HG02623 (cell line): Measurements from ENCODE around the gene LRRC8D.

ENCODE experiments used
- ATAC-seq: cut with Tn5 transposase; IDR thresholded peaks from one replicate; pipeline ENCODE4 v1.9.1; 2021; ENCODE audit warnings: moderate library complexity; ENCODE audit not compliant: unreplicated experiment

The LRRC8D gene

GRCh38 chr1:89953131-89953626 lies 132.3 kb downstream of the LRRC8D start:
- ATAC-seq = peak; percentile 55

GRCh38 chr1:89953929-89954328 lies 133.1 kb downstream of the LRRC8D start:
- ATAC-seq = no peak

- ATAC-seq = no peak
Observed at GRCh38 chr1:89954401-89954800, 133.6 kb downstream of the LRRC8D start.

GRCh38 chr1:89955311-89956205 lies 134.7 kb downstream of the LRRC8D start:
- ATAC-seq = no peak

- no peak for ATAC-seq
Observed at GRCh38 chr1:89957107-89957506, 136.3 kb downstream of the LRRC8D start.

GRCh38 chr1:89958851-89959654 lies 138.2 kb downstream of the LRRC8D start:
- no peak for ATAC-seq

- ATAC-seq = no peak
Observed at GRCh38 chr1:89959719-89960118, 138.9 kb downstream of the LRRC8D start.

GRCh38 chr1:89962024-89962741 lies 141.4 kb downstream of the LRRC8D start:
- no peak for ATAC-seq

- ATAC-seq = no peak
Observed at GRCh38 chr1:89962742-89963075, 141.9 kb downstream of the LRRC8D start.

- no peak for ATAC-seq
Observed at GRCh38 chr1:89965193-89965768, 144.4 kb downstream of the LRRC8D start.

GRCh38 chr1:89966656-89967055 lies 145.8 kb downstream of the LRRC8D start:
- no peak for ATAC-seq

- peak; percentile 68 for ATAC-seq
Observed at GRCh38 chr1:89971600-89971999, 150.8 kb downstream of the LRRC8D start.

- ATAC-seq = no peak
Observed at GRCh38 chr1:89972024-89972423, 151.2 kb downstream of the LRRC8D start.

- ATAC-seq = no peak
Observed at GRCh38 chr1:89973471-89974127, 152.8 kb downstream of the LRRC8D start.

- no peak for ATAC-seq
Observed at GRCh38 chr1:89974256-89974655, 153.4 kb downstream of the LRRC8D start.

- ATAC-seq = no peak
Observed at GRCh38 chr1:89974696-89975470, 154.1 kb downstream of the LRRC8D start.

GRCh38 chr1:89975540-89976125 lies 154.8 kb downstream of the LRRC8D start:
- no peak for ATAC-seq

- ATAC-seq = no peak
Observed at GRCh38 chr1:89978755-89979154, 157.9 kb downstream of the LRRC8D start.

GRCh38 chr1:89980605-89981004 lies 159.8 kb downstream of the LRRC8D start:
- ATAC-seq = no peak
